HUDEP-2 (cell line): ENCODE results near the gene MXRA8.

Experiments
- DNase-seq, 76 experiments: peaks; one replicate each; lab custom pipeline; 2025; ENCODE audit not compliant: unreplicated experiment in 76 of 76; lab: John Stamatoyannopoulos, UW

Gene MXRA8

DNA sequence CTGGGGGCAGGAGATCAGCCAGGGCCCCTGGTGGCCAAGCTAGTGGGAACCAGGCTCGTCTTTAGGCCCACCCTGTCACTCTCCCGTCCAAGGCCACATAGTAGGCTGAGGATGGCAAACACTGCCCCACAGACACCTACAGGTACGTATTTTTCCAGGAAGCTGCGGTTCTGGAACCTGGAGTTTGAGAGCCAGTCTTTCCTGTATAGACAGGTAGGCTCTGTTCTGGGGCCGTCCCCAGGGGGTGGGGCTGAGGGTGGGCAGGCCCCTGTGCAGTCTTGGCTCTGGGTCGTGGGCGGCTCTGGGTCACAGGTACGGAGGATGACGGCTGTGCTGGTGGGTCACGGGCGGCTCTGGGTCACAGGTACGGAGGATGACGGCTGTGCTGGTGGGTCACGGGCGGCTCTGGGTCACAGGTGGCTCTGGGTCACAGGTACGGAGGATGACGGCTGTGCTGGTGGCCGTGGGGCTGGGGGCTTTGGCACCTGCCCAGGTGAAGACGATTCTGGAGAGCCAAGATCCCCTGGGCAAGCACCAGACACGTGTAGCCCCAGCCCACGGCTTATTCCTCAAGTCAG lies 47.8 kb downstream of the MXRA8 start:
- no peak for DNase-seq

DNA sequence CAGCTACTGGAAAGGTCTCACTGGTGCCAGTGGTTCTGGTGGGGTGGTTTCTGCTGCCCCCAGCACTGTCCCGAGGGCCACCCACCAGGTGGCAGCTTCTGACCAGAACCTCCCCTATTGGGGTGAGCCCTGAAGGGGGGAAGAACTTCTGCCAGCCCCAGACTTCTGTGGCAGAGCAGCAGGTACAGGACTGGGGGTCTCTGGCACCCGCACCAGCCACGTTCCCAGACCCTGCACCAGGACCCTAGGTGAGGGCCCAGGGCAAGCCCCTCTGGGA lies 48.3 kb downstream of the MXRA8 start:
- DNase-seq = no peak

DNA sequence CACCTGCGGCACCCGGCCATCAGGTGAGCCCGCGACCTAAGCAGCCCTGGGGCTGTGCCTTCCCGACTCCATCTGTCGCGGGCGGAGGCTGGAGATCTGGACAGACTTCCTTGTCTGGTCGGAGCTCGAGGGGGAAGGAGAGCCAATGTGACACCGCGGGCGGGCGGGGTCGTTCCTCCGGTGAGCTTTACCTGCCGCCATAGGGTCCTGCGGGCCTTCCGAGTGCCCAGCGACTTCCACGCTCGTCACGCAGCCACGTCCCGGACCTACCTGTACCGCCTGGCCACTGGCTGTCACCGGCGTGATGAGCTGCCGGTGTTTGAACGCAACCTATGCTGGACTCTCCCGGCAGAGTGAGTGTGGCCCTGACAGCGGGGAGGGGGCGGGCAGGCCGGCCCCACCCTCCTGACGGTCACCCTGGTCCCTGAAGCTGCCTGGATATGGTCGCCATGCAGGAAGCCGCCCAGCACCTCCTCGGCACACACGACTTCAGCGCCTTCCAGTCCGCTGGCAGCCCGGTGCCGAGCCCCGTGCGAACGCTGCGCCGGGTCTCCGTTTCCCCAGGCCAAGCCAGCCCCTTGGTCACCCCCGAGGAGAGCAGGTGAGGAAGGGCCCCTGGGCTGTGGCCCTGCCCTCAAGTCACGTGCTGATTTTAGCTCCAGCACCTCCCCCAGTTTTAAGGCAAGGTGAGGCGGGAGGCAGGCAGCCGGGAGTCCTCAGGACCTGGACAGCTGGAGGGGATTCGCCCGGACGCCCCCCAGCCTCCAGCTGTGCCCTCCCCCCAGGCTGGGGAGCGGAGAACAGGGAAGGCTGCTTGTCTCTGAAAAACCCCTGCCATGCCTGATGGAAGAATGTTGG lies 48.9 kb downstream of the MXRA8 start:
- DNase-seq = peak in 2 of 76 experiments; percentile 17 to 25

DNA sequence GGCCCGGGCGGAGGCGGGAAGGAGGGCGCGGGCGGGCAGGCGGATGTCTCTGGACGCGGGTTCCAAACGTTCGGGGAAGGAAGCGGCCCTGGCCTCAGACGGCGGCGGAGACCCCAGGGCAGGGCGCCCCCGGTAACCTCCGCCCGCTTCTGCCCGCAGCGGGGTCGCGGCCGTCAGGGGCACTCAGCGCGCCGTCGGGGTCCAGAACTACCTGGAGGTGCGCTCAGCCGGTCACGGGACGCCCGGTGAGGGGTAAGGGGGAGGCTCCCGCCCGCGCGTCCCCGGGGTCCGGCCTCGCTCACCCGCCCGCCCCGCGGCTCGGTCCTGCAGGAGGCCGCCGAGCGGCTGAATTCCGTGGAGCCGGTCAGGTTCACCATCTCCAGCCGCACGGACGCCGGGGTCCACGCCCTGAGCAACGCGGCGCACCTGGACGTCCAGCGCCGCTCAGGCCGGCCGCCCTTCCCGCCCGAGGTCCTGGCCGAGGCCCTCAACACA lies 49.6 kb downstream of the MXRA8 start:
- peak in 1 of 76 experiments; percentile 40 for DNase-seq

DNA sequence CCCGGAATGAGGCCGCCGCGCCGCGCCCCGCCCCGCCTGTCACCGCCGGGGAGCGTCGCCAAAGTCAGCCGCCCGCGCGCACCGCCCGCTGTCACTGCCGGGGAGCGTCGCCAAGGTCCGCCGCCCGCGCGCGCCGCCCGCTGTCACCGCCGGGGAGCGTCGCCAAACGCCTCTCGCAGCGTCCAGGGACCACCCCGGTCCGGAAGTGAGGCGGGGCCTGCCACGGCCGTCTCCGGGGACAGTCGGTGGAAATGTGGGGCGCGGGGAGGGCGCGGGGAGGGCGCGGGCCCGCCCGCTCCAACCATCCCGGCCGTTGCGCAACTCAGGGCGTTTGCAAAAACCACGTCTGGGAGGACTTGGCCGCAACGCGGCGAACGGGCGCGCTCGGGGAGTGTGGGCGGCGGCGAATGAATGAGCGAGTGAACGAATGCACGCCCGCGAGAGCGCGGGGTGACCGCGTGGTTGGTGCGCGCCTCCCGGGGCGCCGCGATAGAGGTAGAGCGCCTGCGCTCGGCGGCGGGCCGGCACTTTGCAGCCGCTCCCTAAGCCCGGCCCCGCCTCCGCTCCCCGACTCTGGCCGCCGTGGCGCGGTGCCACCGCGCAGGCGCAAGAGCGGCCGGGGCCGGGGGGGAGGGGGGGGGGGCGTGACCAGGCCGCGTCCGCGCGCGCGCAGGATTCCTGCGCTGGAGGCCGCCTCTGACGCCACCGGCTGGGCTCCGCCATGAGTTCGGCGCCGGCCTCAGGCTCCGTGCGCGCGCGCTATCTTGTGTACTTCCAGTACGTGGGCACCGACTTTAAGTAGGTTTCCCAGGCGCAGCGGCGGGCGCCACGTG lies 50.2 kb downstream of the MXRA8 start, which contains the start of the genes ACAP3 and PUSL1:
ACAP3 (minus strand) TSS at position 8 of the 833 bp plus-strand sequence. CDS start 115 bp downstream, outside the sequence.
PUSL1 (plus strand) TSS at position 675 of the 833 bp plus-strand sequence; CDS start at position 722, 47 bp downstream.
- DNase-seq = peak in 74 of 76 experiments; percentile 18 to 92 (median 84)

DNA sequence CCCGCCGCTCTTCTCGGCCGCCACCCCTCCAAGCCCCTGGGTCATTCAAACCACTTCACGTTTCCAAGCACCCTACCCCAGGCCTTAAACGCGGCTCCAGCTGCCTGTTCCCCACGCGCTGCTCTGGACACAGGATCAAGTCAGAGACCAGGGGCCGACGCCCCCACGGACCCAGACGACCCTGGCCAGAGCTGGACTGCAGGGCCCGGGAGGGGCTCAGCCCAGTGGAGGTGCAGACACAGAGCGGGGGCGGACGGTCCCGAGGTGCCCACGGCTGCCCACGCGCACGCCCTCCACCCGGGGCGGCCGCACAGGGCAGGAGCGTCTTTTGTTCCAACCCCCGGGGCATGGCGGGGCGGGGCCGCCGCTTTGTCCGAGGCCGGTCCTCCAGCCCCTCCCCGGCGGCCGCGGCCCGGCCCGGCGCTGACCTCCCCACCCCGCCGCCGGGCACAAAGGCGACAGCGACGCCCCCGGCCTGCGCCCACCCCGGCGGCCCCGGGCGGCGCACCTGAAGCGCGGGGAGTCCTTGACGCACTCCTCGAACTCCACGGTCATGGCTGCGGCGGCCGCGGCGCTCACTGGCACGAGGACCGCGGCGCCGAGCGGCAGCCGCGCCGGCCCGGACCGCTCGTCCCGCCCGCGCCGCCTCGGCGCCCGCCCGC lies 51.0 kb downstream of the MXRA8 start:
- peak in 1 of 76 experiments; percentile 28 for DNase-seq

DNA sequence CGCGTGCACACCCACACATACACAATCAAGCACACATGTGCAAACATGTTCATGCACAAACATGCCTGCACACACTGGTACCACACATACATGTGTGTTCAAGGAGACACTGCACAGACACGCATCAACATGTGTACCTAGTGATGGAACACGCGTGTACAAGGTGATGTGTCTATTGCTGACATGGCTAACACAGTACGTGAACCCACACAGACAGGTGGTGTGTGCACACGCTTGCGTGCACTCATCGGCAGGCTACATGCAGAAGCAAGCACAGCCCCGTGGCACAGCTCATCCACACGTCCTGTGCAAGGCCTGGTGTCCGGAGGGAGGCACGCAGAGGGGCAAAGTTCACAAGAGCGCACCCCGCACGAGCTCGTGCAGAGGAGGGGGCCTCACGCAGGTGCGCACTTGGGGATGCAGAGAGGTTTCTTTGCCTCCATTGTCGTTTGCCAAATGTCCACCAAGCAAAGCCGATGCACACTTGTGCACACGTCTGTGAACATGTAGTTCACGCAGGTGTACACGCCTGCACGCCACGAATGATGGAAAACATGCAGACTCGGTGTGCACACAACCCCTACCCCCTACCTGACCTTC lies 51.6 kb downstream of the MXRA8 start:
- DNase-seq = no peak

DNA sequence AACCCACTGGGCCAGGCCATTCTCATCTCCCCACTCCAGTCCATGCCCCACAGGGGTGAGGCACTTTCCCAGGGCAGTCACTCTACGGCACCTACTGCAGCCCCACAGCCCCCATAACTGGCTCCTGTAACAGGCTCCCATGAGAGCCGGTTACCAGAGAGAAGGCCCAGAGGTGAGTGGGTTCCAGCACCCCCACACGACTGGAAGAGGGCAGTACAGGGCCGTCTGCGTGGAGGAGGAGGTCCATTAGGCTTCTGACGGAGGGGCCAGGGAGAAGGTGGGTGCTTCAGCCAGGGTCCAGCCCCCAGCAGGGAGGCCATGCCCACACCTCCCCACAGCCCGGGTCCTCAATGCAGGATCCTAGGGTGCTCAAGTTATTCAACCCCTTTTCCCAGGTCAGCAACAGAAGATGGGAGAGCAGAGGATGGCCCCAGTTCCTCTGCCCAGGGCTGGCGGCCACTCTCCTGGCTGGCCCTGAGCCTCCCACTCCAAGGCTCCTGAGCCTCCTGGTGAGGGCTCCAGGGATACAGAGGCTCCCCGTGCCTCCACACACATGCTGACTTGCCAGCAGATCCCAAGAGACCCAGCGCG lies 52.2 kb downstream of the MXRA8 start:
- peak in 16 of 76 experiments; percentile 12 to 44 (median 26) for DNase-seq

DNA sequence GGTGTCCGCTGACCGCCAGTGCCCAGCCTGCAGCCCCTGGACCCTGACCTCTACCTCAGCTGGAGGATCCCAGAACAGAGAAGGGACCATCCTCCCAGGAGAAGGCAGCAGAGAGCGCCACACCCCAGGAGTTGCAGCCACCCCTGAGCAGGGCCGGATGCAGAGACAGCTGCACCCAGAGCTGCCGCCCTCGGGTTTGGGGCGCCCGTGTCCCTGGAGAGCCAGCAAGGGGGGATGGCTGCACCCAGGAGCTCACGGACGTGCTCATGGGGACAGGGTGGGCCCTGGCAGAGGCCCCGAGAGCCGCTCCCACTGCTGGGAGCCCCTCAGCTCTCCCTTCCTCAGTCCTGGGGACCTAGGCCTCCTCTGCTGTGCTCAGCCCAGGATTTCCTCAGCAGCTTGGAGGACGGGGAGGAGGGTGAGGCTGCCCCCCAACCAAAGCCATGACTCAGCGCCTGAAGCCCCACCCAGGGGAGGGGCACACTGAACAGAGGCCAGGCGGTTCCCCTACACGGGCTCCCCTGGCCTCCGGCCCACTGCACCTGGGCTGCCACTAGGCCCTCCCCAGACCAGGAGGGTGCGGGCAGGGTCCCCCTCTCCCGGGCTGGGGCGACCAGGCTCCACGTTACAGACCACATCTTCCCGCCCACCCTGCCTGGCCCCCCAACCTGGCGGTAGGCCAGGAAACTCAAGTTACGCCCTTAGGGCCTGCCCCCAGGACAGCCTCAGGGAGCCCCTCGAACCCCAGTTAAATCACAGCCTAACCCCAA lies 52.9 kb downstream of the MXRA8 start:
- peak in 64 of 76 experiments; percentile 12 to 81 (median 64) for DNase-seq

DNA sequence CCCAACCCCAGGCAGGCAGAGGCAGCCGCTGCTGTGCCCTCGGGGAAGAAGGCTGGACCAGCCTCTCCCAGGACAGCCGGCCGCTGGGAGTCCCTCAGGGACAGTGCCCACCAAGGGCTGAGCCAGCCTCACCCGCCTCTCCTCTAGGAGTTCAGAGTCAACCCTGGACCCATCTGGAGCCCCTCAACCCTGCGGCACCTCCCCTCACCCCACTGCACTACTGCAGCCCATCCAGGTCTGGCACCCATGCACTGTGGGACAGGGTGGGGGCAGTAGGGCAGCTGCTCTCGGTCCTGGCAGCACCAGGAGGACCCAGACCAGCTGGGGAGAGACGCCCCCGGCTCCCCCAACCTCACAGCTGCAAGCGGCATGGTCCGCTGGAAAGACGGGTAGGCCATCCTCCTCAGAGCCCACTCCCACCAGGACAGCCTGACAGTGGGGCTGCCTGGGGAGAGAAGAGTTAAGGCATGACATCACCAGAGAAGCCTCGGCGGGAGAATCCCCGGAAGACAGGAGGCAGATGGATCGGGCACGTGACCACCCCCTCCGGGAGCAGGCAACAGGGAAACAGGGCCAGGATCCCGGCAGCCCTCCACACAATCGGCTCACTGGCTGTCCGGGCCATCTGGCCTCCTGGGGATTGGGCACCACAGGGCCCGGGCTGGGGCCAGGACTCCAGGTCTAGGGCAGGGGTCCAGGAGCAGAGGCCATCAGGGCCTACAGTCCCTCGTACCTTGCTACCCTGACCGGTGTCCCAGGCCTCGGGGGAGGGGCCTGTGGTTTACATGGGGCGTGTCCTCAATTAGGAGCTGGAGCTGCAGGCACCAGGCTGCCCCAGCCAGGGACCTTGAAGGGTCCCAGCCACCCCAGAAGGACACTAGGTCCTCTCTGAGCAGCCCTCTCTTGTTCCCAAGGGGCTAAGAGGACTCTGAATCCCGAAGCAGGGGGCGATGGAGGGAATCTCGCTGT lies 53.7 kb downstream of the MXRA8 start:
- DNase-seq = peak in 15 of 76 experiments; percentile 9 to 29 (median 21)

DNA sequence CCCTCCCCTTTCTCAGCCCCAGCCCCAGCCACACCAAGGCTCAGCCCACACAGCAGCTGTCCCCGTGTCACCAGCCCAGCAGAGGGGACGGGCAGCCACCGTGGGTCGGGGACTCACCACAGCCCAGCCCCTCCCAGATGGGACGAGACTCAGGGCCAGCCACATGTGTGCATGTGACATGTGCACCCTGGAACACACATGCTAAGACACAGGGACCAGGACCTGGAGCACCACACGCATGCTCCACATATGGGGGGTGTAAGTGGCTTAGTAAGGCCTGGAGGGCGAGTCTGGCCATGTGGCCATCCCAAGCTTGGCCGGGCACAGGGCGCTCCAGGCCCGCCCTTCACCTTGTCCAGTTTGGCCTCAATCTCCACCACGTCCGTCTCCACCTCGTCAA lies 54.6 kb downstream of the MXRA8 start:
- no peak for DNase-seq

DNA sequence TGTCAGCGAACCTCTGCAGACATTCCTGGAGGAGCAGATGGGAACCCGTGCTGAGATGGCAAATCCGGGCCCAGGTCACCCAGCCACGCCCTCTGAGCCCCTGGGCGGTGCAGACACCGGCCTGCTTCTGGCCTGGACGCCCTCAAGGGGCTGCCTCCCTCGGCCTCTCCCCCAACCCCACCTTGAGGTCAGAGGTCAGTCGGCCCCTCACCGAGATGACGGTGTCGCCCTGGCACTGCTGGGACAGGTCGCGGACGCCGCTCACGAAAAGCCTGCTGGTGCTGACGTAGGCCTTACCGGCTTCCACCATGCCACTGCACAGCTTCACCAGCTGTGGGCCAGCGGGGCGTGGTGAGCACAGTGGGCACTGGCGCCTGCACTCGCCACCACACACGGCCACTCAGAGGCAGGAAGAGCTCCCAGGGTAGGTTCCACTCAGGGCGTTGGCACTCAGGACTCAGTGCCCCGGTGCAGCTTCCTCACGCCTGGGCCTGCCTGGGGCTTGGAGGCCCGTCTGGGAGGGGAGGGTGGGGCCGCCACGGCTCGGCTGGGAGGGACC lies 55.3 kb downstream of the MXRA8 start:
- peak in 2 of 76 experiments; percentile 13 to 25 for DNase-seq
